RCC 7860 (cell line): ENCODE results near the gene DDX17.
A peak's percentile ranks its signal among the peaks of the same experiment; 100 is the strongest.

ENCODE experiments used
- DNase-seq: peaks from one replicate; pipeline ENCODE4 v3.0.0-alpha.2; 2015; ENCODE audit warnings: low spot score
- FAIRE-seq: peaks from 2 replicates; lab custom pipeline; 2012; peaks lifted over from hg19 to GRCh38; lab: Jason Lieb, UNC

DDX17 gene

GRCh38 chr22:38506118-38506962 is at the start of gene DDX17:
Gene DDX17, minus strand, starts transcription at chr22:38506311.
- DNase-seq (peak; percentile 83), FAIRE-seq (peak; percentile 88)

DNA sequence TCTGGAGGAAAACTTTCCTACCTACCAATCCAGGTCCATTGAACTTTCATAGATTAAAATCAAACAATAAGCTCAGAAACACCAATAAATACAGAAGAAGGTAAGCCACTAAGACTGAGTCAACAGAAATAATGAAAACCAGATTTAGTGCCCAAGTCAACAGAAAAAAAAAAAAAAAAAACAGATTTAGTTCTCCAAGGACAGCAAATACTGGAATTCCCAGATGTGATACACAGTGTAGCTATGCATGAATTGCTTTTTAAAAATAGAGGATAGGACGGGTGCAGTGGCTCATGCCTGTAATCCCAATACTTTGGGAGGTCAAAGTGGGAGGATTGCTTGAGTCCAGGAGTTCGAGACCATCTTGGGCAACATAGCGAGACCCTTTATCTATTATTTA is 48.2 kb upstream of the DDX17 start:
- DNase-seq (no peak), FAIRE-seq (no peak)

DNA sequence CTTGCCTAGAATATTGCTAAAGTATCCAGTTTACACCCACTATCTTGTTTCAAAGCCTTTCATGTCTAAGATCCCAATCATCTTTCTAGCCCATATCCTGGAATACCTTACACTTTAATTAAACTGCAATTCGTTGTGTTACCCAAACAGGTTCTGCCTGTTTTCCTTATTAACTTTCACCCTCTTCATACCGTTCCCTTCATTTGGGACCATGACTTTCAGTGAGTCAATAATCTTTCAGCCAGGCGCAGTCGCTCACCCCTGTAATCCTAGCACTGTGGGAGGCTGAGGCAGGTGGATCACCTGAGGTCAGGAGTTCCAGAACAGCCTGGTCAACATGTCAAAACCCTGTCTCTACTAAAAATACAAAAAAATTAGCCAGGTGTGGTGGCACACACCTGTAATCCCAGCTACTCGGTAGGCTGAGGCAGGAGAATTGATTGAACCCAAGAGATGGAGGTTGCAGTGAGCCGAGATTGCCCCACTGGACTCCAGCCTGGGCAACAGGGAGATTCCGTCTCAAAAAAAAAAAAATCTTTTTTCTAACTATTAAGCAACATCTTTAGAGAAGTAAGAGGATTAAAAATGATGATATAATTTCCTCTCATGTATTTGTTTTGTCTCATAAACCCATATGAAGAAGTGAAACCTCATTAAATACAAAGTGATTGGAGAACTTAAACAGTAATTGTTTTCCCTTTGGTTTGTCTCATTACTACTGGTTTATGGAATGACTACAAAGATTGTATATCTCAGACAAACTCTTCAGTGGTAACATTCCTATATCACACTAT is 43.2 kb upstream of the DDX17 start:
- no peak for FAIRE-seq
- no peak for DNase-seq

GRCh38 chr22:38540701-38541100 is 34.6 kb upstream of the DDX17 start:
- peak; percentile 91 for FAIRE-seq
- peak; percentile 56 for DNase-seq

DNA sequence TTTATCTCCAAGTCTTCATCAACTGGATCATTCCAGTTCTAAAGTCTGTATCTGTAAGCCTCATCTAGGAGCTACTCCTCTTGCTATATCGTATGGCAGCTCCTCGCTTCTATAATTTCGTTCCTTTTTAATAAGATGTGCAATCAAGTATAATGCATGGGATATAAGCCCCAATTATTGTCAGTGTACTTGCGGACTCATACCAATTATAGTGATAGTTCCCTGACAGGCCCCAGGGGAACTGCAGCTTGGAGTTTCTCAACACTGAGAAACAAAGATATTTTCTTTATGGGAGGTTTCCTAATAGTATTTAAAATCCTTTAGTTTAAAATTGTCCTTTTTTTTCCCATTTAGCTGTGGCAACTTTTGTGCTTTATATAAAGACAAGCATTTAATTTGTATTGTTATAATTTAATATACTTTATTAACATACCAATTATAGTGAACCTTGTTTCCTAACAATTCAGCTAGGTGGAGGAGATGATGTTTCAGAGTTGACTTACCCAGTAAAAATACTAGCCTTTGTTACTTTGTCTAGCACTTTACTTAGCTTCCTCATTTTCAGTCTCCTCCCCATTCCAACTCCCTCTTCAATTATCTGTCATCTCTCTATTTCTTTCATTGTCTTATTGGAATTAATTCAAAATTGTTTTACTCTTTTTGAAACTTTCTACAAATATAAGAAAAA is 25.3 kb upstream of the DDX17 start:
- no peak for DNase-seq
- no peak for FAIRE-seq

- no peak for FAIRE-seq
- no peak for DNase-seq
Measured at GRCh38 chr22:38524429-38524828, 18.3 kb upstream of the DDX17 start.

DNA sequence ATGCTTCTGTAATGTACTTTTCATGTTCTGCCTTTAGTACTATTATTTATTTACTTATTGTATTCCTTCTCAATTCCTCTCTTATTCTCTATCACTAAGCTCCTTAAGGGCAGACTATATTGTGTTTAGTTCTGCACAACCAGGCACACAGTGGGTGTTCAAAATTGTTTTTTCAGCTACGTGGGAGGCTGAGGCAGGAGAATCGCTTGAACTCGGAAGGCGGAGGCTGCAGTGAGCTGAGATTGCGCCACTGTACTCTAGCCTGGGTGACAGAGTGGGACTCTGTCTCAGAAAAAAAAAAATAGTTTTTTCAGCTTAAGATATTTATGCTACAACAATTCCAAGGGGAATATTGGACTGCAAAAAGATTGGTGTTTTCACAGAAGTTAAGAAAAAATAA is 17.4 kb upstream of the DDX17 start:
- FAIRE-seq = no peak
- no peak for DNase-seq

DNA sequence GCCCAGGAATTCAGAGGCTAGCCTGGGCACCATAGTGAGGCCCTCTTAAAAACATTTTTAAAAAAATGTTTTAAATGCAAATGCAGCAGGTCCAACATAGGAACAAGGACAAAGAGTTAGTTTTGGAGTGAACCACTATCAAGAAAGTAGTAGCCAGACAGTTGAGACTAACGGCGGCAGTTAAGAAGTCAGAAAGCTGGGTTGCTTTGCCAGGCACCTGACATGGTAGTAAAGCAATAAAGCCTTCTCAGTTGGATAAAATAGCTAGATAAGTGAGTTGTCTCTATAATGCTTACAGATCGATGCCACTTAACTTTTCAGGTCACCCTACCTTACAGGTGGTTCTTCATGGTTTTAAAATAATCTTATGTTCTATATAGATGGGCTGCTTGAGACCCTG is 16.9 kb upstream of the DDX17 start:
- FAIRE-seq (no peak), DNase-seq (no peak)

DNA sequence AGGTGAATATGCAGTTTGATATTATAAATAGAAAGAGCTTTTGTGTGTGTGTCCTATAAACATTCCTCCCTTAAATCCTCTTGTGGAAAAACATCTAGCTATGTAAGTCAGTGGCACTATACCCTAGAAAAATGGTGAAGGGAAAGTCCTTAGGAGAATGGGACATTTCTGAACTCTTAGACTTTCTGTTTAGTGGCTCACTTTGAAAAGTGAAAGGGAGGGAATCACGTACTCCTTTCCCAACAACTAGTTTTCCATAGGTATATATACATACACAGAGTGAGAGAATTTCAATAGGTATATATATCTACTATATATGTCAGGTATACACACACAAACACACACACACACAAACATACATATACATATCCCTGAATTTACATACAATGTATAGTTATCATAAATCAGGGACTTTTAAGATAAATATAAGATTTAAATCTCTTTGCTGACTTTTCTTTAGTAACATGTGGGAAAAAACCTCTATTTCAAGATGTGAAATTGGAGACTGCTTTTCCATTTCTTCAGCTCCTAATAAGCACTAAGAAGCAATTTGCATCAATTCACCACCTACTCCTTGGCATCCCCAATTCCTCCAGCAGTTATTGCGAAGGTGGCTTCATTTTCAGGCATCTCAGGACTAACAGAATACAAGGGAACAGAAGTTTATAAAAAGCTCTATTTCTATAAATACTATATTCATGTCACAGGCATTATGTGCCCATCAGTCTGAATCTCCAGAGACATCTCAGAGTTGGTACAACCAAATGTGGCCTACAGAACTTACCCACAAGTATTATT is 13.5 kb upstream of the DDX17 start:
- no peak for FAIRE-seq
- DNase-seq = no peak

GRCh38 chr22:38518620-38519019 is 12.5 kb upstream of the DDX17 start:
- FAIRE-seq (no peak), DNase-seq (no peak)

- FAIRE-seq (no peak), DNase-seq (no peak)
Measured at GRCh38 chr22:38513063-38513462, 7.0 kb upstream of the DDX17 start.

GRCh38 chr22:38510416-38510970 is 4.4 kb upstream of the DDX17 start:
- DNase-seq (no peak), FAIRE-seq (no peak)

DNA sequence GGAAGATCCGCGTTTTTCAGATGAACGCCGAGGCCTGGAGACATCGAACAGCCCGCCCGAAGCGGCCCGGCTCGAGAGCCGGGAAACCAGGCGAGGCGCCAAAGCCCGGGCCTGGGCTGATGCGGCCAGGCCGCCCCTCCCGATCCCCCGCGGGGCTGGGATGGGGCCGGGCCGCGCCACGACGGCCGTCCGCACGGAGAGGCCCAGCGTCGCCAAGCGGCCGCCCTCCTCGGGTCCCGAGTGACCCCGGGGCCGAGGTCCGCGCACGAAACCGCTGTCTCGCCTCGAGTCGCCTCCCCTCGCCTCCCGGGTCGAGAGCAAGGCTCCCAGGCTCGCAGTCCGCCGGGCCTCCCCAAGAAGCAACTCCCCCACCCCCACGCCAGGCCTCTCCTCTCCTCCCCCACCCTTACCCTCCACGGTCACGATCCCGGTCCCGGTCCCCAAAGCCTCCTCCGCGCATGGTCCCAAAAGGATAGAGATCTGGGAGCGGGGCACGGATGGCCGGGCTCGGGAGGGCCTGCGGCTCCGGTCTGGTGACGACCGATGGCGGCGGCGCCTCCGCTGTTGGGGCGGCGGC is 482 bp downstream of the DDX17 start:
- FAIRE-seq = no peak
- DNase-seq = no peak

- DNase-seq = peak; percentile 28
- no peak for FAIRE-seq
Measured at GRCh38 chr22:38504731-38505540, 1.2 kb downstream of the DDX17 start.

DNA sequence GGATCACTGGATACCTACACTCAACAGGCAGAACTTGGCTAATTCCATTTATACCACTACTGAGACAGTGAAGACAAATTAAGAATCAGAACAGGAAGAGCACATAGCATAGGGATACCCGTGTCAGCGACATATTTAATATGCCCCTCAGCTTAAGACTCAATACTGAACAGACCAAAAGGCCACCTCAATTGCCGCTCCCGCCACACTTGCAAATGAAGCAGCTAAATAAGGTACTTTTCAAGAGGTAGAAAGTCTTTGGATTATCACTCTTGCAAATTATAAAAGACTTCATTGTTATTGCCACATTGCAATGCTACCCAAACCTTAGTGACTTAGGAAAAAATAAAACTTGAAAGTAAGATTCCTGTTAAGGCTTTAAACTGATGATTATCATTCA is 3.1 kb downstream of the DDX17 start:
- DNase-seq (no peak), FAIRE-seq (no peak)

DNA sequence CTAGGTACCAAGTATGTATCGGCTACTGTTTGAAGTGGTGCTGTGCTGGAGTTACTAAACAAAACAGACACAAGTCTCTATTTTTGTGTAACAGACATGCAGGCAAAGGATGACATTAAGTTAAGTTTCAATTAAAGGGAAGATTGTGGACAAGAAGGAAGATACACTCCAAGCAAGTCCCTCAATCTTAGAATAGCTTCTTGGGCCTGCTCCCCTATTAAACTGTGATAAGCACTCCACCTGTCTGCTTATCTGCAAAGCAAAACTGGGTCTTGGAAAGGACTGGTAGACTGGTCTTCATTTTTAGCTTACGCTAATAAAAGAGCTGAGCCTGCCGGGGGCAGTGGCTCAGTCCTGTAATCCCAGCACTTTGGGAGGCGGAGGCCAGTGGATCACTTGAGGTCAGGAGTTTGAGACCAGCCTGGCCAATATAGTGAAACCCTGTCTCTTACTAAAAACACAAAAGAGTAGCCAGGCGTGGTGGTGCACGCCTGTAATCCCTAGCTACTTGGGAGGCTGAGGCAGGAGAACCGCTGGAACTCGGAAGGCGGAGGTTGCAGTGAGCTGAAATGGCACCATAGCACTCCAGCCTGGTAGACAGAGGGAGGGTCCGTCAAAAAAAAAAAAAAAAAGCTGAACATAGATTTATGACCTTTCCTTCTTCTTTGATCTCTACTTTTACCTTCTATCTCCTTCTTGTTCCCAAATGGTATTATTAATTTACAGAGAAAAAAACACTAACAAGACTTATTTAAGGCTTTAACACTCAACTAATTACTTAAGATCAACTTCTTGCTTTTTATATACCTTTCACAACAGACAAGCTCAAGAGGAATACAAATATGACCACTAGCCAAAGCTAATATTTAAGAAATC is 4.1 kb downstream of the DDX17 start:
- FAIRE-seq = no peak
- no peak for DNase-seq

DNA sequence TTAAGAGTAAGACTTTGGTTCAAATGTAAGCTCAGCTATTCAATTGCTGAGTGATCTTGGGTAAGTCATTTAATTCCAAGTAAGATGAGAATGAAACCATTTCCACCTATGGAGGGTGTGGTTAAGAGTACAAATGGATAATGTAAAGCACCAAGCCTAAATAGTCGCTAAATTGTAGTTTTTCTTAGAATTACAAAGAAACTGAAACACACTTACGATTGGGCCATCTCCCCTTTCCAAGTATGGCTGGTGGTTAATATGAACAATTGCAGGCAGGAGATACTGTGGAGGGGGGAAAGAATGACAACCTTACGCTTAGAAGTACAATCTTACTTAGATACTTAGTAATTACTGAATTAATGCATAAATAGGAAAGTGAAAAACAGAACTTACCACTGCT is 8.2 kb downstream of the DDX17 start:
- DNase-seq = no peak
- no peak for FAIRE-seq

DNA sequence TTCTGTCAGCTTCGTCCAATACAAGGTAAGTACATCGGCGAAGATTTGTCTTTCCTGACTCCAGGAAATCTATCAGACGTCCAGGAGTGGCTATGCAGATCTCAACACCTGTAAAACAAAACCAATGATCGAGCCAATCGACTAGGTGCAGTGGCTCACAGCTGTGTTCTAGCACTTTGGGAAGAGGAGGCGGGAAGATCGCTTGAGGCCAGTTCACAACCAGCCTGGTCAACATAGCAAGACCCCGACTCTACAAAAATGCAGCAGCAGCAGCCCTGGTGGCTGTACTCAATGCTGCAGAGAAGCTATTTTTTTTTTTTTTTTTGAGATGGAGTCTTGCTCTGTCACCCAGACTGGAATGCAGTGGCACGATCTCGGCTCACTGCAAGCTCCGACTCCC is 11.2 kb downstream of the DDX17 start:
- DNase-seq (no peak), FAIRE-seq (no peak)
